GM12878 (cell line): ENCODE measurements around the gene NCOA4. TPM values are rescaled to one million over a fixed set of nuclear protein-coding genes. Genes with fewer than 3 reads are reported as not detected.
A peak's percentile ranks its signal among the peaks of the same experiment; 100 is the strongest.

Experiments used
- ATAC-seq: fragments of 200-7000 bp; cut with Tn5 transposase; 3 replicates; pipeline ENCODE4 v1.9.1; 2020; ENCODE audit warnings: mild to moderate bottlenecking, moderate library complexity
- BruUV-seq: library from RNA; stranded (reverse); fragments of 400-500 nt; replicated peaks from 2 replicates; lab custom pipeline; 2021; lab: Mats Ljungman, UMichigan
- CTCF ChIA-PET: fragments of 300-600 bp; sonication (Branson Sonifier 250); formaldehyde crosslinking; extraction: SDS; loops from one replicate; lab custom pipeline; 2021; ENCODE audit warnings: inconsistent platforms; lab: Yijun Ruan, JAX
- POLR2A ChIA-PET: fragments of 350-600 bp; formaldehyde crosslinking; extraction: SDS; loops from one replicate; lab custom pipeline; 2021; ENCODE audit warnings: inconsistent platforms; lab: Charles Lee
- RAD21 ChIA-PET: fragments of 300-600 bp; sonication (Branson Sonifier 250); formaldehyde crosslinking; loops from one replicate; lab custom pipeline; 2023; ENCODE audit warnings: antibody characterized with exemption; ENCODE audit not compliant: unreplicated experiment; lab: Charles Lee
- SMC1A ChIA-PET: fragments of 300-600 bp; sonication (Branson Sonifier 250); formaldehyde crosslinking; loops from one replicate; lab custom pipeline; 2023; ENCODE audit not compliant: unreplicated experiment, uncharacterized antibody; lab: Charles Lee
- DNase-seq: peaks from one replicate; pipeline ENCODE4 v3.0.0-alpha.2; 2011; ENCODE audit warnings: low read depth, low spot score
- FAIRE-seq: peaks from 3 replicates; lab custom pipeline; 2011; peaks lifted over from hg19 to GRCh38; lab: Jason Lieb, UNC
- H2AFZ ChIP-seq: 2 replicates; pipeline ENCODE4 v1.6.0; 2011; ENCODE audit warnings: low read depth, low read length, control low read depth; ENCODE audit not compliant: control insufficient read depth
- H3K27ac ChIP-seq: 2 replicates; pipeline ENCODE4 v1.5.1; 2011; ENCODE audit warnings: control low read depth; ENCODE audit not compliant: control insufficient read depth, insufficient read depth
- H3K27me3 ChIP-seq, 2 experiments: replicated peaks in 1 of 2; 2 replicates each; pipeline versions ENCODE4 v1.6.0 to v1.6.1; 2011; ENCODE audit warnings: low read length in 1 of 2; ENCODE audit not compliant: control insufficient read depth in 2 of 2, insufficient read depth in 2 of 2
- H3K36me3 ChIP-seq, 2 experiments: 2 replicates each; pipeline ENCODE4 v1.5.1; 2011; ENCODE audit warnings: low read length in 1 of 2; ENCODE audit not compliant: control insufficient read depth in 2 of 2, insufficient read depth in 2 of 2
- H3K4me1 ChIP-seq: 2 replicates; pipeline ENCODE4 v1.6.1; 2011; ENCODE audit warnings: mild to moderate bottlenecking, low read length, moderate library complexity, mixed read lengths; ENCODE audit not compliant: control insufficient read depth, insufficient read depth
- H3K4me2 ChIP-seq: 2 replicates; pipeline ENCODE4 v1.6.0; 2011; ENCODE audit warnings: control low read depth; ENCODE audit not compliant: control insufficient read depth, insufficient read depth
- H3K4me3 ChIP-seq: fragments of 200-600 bp; sonication (generic); 2 replicates; pipeline ENCODE4 v1.5.1; 2016
- H3K79me2 ChIP-seq: 2 replicates; pipeline ENCODE4 v1.6.0; 2011; ENCODE audit warnings: low read length; ENCODE audit not compliant: control insufficient read depth, insufficient read depth
- H3K9ac ChIP-seq: 2 replicates; pipeline ENCODE4 v1.8.0; 2011; ENCODE audit warnings: low read length, control low read depth, mixed read lengths; ENCODE audit not compliant: control insufficient read depth, insufficient read depth
- H3K9me3 ChIP-seq: replicated peaks from 3 replicates; pipeline ENCODE4 v1.5.1; 2011; ENCODE audit warnings: mild to moderate bottlenecking, low read length; ENCODE audit not compliant: control insufficient read depth, insufficient read depth
- H4K20me1 ChIP-seq: 2 replicates; pipeline ENCODE4 v1.6.0; 2011; ENCODE audit not compliant: control insufficient read depth, insufficient read depth
- CREB1 ChIP-seq: IDR thresholded peaks from 2 replicates; pipeline ENCODE4 v1.6.1; 2012; ENCODE audit warnings: low read depth, mild to moderate bottlenecking, inconsistent platforms
- SIX5 ChIP-seq: IDR thresholded peaks from 2 replicates; pipeline ENCODE4 v1.6.1; 2011; ENCODE audit warnings: mild to moderate bottlenecking, low read depth, low read length, moderate library complexity; ENCODE audit not compliant: severe bottlenecking
- SPI1 ChIP-seq: IDR thresholded peaks from 2 replicates; pipeline ENCODE4 v1.6.1; 2011; ENCODE audit warnings: low read depth, mild to moderate bottlenecking, low read length, moderate library complexity, borderline replicate concordance; ENCODE audit not compliant: insufficient read depth
- STAT1 ChIP-seq: fragments of 450-650 bp; conservative IDR thresholded peaks from 2 replicates; pipeline ENCODE4 v1.6.1; 2014; ENCODE audit warnings: antibody characterized with exemption, mild to moderate bottlenecking
- YY1 ChIP-seq: IDR thresholded peaks from 2 replicates; pipeline ENCODE4 v1.6.1; 2011; ENCODE audit warnings: low read depth, mild to moderate bottlenecking, low read length
- WGBS: methylation state at CpG from one replicate; pipeline ENCODE4 v1.1.6; 2016; ENCODE audit warnings: low lambda C conversion rate; ENCODE audit not compliant: insufficient replicate concordance, insufficient coverage; ENCODE audit errors: missing lambda C conversion rate; 5-methylcytosine and 5-hydroxymethylcytosine counted together
- in situ Hi-C: fragments of 300-500 bp; cut with MboI; formaldehyde crosslinking; loops from 9 replicates; pipeline ENCODE4 v1.14.3; 2018; ENCODE audit warnings: mixed read lengths
- intact Hi-C: fragments of 100-400 bp; cut with micrococcal nuclease; formaldehyde crosslinking; loops from one replicate; pipeline ENCODE4 v1.14.2; 2022; ENCODE audit not compliant: unreplicated experiment
- polyA plus RNA-seq, 11 experiments: library from polyadenylated mRNA; depleted of rRNA in 4 of 11; unstranded in 6 of 11; stranded (reverse) in 5 of 11; fragments of >200 nt; fragmentation: Nextera tagmentation in 4 of 11; fragmentation: Illumina TruSeq in 1 of 11; extraction: Ambion mirVana in 4 of 11; extraction: Trizol in 1 of 11; gene quantifications; 1 replicate in 1 of 11; 2 replicates in 10 of 11; pipeline versions ENCODE4 v1.2.1 to v1.2.3, GENCODE V29; 2011 to 2016; ENCODE audit warnings: inconsistent platforms in 2 of 11, missing spikeins in 2 of 11, low read depth in 1 of 11
- total RNA-seq, 4 experiments: library from RNA; depleted of rRNA in 3 of 4; stranded (reverse); fragments of >200 nt in 3 of 4; fragmentation: Illumina TruSeq in 1 of 4; extraction: Trizol in 1 of 4; gene quantifications; 2 replicates each; pipeline versions ENCODE4 v1.2.1 to v1.2.3, GENCODE V29; 2013 to 2021
- TF ChIP-seq, protein P1 (sequence below): fragments of 450-650 bp; IDR thresholded peaks from 2 replicates; pipeline ENCODE4 v1.6.1; 2018; ENCODE audit warnings: mild to moderate bottlenecking, low read depth, moderate library complexity; ENCODE audit not compliant: partially characterized antibody

The NCOA4 gene
- total and polyA plus RNA-seq, 10 of the 15 experiments (the other 5 are each of a cell fraction or from before 2014, with no cell fraction given): 57.5 to 119 (median 100) TPM

DNA sequence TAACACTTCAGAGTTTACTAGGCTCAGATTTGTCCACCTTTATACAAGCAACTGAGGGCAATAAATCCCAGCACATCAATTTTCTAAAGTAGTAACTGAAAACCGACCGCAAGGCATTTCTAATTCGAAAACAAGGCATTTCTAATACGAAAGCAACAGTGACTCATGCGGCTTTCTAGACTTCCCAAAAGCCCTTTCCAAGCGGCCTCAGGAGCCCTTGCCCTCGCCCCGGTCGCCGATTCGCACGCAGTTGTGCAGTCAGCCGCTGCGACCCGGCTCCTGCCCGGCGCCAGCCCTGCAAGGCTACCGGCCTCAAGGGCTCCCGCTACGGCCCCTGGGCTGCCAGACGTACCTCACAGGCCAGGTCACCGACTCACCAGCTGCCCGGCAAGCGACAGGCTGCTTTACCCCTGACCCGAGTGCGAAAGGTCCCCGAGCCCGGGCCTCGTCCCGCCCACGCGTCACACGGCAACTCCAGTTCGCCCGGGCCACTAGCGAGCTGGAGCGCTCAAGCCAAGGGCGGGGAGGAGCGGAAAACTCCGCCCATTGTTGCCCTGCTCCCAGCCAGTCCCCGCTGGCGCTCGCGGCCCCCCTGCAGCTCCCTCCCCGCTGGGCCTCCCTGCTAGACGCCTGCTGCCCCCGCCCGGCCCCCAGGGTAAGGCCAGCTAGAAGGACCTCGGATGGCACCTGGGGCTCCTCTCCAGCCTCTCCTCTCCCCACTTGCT, 7.3 kb downstream of the NCOA4 start (continued):
- TF ChIP-seq, protein P1, sequence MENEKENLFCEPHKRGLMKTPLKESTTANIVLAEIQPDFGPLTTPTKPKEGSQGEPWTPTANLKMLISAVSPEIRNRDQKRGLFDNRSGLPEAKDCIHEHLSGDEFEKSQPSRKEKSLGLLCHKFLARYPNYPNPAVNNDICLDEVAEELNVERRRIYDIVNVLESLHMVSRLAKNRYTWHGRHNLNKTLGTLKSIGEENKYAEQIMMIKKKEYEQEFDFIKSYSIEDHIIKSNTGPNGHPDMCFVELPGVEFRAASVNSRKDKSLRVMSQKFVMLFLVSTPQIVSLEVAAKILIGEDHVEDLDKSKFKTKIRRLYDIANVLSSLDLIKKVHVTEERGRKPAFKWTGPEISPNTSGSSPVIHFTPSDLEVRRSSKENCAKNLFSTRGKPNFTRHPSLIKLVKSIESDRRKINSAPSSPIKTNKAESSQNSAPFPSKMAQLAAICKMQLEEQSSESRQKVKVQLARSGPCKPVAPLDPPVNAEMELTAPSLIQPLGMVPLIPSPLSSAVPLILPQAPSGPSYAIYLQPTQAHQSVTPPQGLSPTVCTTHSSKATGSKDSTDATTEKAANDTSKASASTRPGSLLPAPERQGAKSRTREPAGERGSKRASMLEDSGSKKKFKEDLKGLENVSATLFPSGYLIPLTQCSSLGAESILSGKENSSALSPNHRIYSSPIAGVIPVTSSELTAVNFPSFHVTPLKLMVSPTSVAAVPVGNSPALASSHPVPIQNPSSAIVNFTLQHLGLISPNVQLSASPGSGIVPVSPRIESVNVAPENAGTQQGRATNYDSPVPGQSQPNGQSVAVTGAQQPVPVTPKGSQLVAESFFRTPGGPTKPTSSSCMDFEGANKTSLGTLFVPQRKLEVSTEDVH: no peak
- TF ChIP-seq CREB1 (no peak; the same call in none of the 2 replicates), STAT1 (no peak), YY1 (0 out of 2 replicates have a peak, but pooled peaks have one; percentile 10)

DNA sequence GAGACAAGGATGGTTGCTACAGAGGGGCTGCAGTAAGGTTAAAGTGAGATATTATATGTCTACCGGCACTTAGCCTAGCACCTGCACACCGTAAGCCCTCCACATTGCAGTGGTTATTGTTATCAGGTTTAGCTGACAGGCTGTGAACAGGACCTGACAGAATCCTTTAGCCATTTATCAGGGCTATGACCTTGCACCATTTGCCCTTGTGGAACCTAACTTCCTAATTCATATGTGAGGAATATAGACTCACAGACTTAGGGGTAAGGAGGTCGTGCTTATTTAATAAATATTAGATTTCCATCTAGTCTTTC, 10.1 kb downstream of the NCOA4 start:
- H4K20me1 ChIP-seq: no peaks in the 10 kb centered on the region; the same call in 1 of the 2 replicates
- ChIA-PET CTCF (interaction anchor here (1.1 to 6.7 kb wide), 6 partner anchors 8 to 785 kb away, joined by 3 to 60 read pairs (median 4); partner anchors contain the start of gene NCOA4), SMC1A (interaction anchor here (0.7 to 1.2 kb wide), 5 partner anchors 8 to 770 kb away, joined by 3 to 5 read pairs (median 3); no protein-coding TSS in a partner anchor), POLR2A (no interaction called here)
- in situ Hi-C loops: loop anchor here (10.0 kb wide), 1 partner anchor 1016 kb away; the partner anchor contains the start of gene ZNF22
- H3K9ac ChIP-seq: peak overlapping the region; percentile 1; the same call in 1 of the 2 replicates
- H3K4me2 ChIP-seq: peak overlapping the region; percentile 60
- H2AFZ ChIP-seq: no peak overlapping the region
- no peak for ATAC-seq
- no TSS peak for BruUV-seq
- peaks cover 12% of the 10 kb centered on the region for H3K4me1 ChIP-seq
- H3K36me3 ChIP-seq: peaks cover 4 to 12% of the 10 kb centered on the region in 2 experiments; a peak in 3 of 4 replicates
- H3K9me3 ChIP-seq: no peaks in the 10 kb centered on the region
- no peaks in the 10 kb centered on the region for H3K27me3 ChIP-seq
- TF ChIP-seq SPI1: no peak
- no peak for TF ChIP-seq SIX5
- TF ChIP-seq, all 136 proteins: peak for 0
- WGBS: 96% methylated on average over 3 of the region's 3 CpGs
- peaks cover 85% of the 10 kb centered on the region for H3K79me2 ChIP-seq
- DNase-seq (no peak), FAIRE-seq (no peak)
- intact Hi-C loops: loop anchor here (5.0 to 10.0 kb wide), 2 partner anchors 556 to 768 kb away; no protein-coding TSS in a partner anchor
- H3K4me3 ChIP-seq: 0 out of 2 replicates have a peak overlapping the region, but pooled peaks have one; percentile 0
- RAD21 ChIA-PET: no interaction called here
- peak overlapping the region; percentile 64 for H3K27ac ChIP-seq
